ENCODE results near the gene FCHO1.

GRCh38 chr19:17718550-17718946 lies 32.7 kb upstream of the FCHO1 start:
- TF ChIP-seq CTCF (IDR thresholded peaks at IDR 0.05), result no peak
- no peak for TF ChIP-seq EZH2 (IDR thresholded peaks at IDR 0.05)
- no peak for TF ChIP-seq EZH2phosphoT487 (IDR thresholded peaks at IDR 0.05)

Data from neural progenitor cell (in vitro differentiated cells).